AG04449 (cell line): ENCODE data around the gene DSTYK.
"Not testable (repeated sequence)": the region's sequence is repeated elsewhere in the genome, so short reads cannot be mapped to it uniquely, and the experiment has no call there.

Experiments used
- CTCF ChIA-PET: fragments of 350-600 bp; formaldehyde crosslinking; extraction: SDS; loops from one replicate; lab custom pipeline; 2021; ENCODE audit warnings: antibody characterized with exemption; lab: Yijun Ruan, JAX
- POLR2A ChIA-PET: fragments of 400-600, 350-600 bp; formaldehyde crosslinking; extraction: SDS; loops from one replicate; lab custom pipeline; 2020; ENCODE audit warnings: antibody characterized with exemption, inconsistent platforms; lab: Yijun Ruan, JAX
- DNase-seq: peaks from one replicate; pipeline ENCODE4 v3.0.0-alpha.2; 2010; ENCODE audit warnings: low read depth, low spot score
- H3K4me3 ChIP-seq: 2 replicates; pipeline ENCODE4 v1.5.1; 2011; ENCODE audit warnings: low read depth, mild to moderate bottlenecking, control low read depth, low read length
- TF ChIP-seq, protein P1 (sequence below): IDR thresholded peaks from one replicate; pipeline ENCODE4 v1.5.1; 2011; ENCODE audit warnings: mild to moderate bottlenecking, moderate library complexity, low read length, control low read depth, inconsistent platforms; ENCODE audit not compliant: insufficient read depth; ENCODE audit errors: missing control alignments

DSTYK gene

DNA sequence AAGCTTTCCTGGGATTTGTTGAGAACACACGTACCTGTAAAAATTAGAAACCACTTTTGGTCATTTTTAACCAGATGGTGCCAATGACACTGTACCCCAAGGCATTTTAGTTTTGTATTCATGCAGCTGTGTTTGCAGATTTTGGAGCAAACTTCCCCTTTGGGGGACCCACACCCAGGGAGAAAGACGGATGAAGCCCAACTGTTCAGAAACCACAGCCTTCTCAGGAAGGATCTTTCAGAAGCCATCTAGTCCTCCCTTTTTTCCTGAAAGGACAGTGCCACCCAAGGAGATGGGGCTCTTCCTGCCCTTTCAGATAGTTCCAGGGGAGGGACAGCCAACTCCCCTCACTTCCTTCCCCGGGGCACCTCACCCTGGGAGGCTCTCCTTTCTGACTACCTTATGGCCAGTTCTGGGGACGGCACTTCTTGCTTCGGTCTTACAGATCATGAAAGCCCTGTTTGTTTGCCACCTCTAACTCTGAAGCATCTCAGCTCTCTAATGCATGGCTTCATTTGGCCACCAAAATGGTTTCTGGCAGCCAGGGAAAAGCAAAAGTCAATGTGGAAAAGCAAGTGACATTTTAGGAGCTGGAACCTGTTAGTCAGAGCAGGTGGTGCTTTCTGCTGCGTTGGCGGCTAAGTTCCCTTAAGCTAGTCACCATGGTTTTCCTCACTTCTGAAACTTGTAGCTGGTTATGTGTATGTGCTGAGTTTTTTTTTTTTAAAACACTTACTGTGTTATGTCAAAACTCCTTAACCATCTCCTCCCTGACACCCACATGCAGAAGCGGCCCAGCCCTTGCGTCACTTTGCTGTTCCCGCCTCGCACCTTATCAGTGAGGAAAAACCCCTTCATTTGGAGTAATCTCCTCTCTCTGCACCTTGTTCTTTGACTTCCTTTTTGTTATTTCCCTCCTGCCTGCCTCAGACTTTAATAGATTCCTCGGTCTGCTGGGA lies 26.3 kb upstream of the DSTYK start:
- POLR2A ChIA-PET, result no interaction called here
- CTCF ChIA-PET, result interaction anchor here (1.3 to 14.5 kb wide), 3 partner anchors 8 to 286 kb away, joined by 3 to 164 read pairs (median 11); no protein-coding TSS in a partner anchor
- no peak for DNase-seq
- TF ChIP-seq, protein P1, sequence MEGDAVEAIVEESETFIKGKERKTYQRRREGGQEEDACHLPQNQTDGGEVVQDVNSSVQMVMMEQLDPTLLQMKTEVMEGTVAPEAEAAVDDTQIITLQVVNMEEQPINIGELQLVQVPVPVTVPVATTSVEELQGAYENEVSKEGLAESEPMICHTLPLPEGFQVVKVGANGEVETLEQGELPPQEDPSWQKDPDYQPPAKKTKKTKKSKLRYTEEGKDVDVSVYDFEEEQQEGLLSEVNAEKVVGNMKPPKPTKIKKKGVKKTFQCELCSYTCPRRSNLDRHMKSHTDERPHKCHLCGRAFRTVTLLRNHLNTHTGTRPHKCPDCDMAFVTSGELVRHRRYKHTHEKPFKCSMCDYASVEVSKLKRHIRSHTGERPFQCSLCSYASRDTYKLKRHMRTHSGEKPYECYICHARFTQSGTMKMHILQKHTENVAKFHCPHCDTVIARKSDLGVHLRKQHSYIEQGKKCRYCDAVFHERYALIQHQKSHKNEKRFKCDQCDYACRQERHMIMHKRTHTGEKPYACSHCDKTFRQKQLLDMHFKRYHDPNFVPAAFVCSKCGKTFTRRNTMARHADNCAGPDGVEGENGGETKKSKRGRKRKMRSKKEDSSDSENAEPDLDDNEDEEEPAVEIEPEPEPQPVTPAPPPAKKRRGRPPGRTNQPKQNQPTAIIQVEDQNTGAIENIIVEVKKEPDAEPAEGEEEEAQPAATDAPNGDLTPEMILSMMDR, result no peak
- no peak overlapping the region for H3K4me3 ChIP-seq

DNA sequence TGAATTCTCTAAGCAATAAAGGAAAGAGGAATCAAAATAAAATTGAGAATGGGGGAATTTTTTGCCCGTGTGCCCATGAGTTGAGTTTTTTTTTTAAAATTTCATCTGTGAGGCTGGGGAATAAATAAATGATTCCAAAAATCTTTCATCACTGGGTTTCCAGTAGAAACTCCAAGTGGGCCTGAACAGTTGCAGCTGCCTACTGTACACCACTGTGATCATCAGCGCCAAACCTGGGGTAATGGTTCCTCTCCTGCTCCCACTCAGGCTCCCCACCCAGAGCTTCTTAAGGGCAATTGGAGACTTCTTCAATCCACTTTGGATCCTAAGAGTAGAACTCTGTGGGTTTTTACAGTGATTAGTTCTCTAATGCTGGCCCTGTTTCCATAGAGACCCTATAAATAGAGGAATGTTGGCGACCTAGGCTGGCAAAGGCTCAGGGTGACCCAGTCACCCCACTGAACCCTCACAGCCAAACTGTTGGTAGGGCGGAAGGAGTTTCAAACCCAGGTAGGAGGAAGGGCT lies 25.5 kb upstream of the DSTYK start:
- no peak for DNase-seq
- ChIA-PET POLR2A (no interaction called here), CTCF (interaction anchor here (1.3 to 14.5 kb wide), 3 partner anchors 8 to 287 kb away, joined by 3 to 164 read pairs (median 11); no protein-coding TSS in a partner anchor)
- H3K4me3 ChIP-seq, result no peak overlapping the region
- TF ChIP-seq, protein P1, result no peak

DNA sequence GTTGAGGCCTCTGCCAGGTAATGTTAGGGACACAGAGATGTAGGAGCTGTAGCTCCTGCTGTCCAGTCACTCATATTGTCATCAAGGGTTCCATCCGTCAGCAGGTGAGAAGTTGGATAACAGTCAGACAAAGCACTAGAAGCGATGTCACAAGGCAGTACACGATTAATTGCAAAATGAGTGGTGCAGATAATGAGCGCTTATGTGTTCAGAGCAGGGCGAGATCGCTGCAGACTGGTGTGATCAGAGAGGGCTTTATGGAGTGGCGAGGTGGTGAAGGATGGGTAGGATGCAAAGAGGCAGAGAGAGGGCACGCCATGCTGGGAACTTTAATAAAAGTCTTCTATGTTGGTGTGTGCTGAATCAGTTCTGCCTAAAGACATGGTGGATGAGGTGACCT lies 25.0 kb upstream of the DSTYK start:
- H3K4me3 ChIP-seq, result no peak overlapping the region
- CTCF ChIA-PET, result interaction anchor here (0.8 to 14.5 kb wide), 4 partner anchors 11 to 288 kb away, joined by 3 to 164 read pairs (median 3); no protein-coding TSS in a partner anchor
- no peak for DNase-seq
- TF ChIP-seq, protein P1, result no peak
- POLR2A ChIA-PET, result no interaction called here

DNA sequence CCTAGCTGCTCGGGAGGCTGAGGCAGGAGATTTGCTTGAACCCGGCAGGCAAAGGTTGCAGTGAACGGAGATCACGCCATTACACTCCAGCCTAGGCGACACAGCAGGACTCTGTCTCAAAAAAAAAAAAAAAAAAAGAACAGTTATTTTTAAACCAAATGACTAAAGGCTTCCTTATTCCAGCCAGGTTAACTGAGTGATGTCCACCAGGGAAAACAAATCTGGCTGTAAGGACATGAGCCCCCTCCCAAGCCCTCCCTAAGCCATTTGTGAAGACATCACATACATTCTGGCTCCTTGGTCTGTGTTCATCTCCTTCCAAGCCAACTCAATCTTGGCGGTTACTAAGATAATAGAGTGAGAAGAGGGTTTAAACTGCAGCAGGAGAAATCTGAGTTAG lies 24.4 kb upstream of the DSTYK start:
- POLR2A ChIA-PET, result no interaction called here
- CTCF ChIA-PET, result interaction anchor here (0.8 to 14.5 kb wide), 3 partner anchors 11 to 260 kb away, joined by 3 to 164 read pairs (median 3); no protein-coding TSS in a partner anchor

DNA sequence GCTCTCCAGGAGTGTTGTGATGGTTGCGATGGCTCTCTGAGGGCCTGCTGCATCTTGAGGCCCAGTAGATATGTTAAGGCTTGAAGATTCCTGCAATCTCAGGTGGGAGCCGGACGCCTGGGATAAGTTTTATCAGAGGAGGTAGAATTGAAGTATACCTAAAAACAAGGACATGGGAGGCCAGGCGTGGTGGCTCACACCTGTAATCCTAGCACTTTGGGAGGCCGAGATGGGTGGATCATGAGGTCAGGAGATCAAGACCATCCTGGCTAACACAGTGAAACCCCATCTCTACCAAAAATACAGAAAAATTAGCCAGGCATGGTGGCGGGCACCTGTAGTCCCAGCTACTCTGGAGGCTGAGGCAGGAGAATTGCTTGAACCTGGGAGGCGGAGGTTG lies 22.5 kb upstream of the DSTYK start:
- CTCF ChIA-PET, result interaction anchor here (2.0 to 14.5 kb wide), 2 partner anchors 11 to 21 kb away, joined by 4 to 164 read pairs; no protein-coding TSS in a partner anchor
- POLR2A ChIA-PET, H3K4me3 ChIP-seq, DNase-seq: not testable (repeated sequence)

More for the DNA sequence above, 24.4 kb upstream of the DSTYK start:
- no peak for DNase-seq
- no peak overlapping the region for H3K4me3 ChIP-seq
- TF ChIP-seq, protein P1, result no peak

DNA sequence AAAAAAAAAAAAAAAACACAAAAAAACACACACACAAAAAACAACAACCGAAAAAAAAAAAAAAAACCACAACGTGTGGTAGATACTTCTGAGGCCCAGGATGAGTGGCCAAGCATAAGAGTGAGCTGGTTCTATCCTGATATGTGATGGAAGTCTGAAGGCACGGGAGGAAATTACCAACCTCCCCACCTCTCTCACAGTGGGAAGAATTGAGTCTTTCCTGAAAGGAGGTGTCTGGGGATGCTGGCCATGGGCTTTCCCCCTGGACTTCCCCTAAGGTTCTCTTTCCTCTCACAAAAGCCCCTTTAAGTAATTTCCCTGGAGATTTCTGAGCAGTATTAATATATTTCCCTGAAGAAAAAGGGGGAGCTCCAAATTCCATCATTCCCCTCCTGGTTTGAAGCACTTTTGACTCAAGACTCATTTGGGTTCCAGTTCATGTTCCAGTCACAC lies 21.5 kb upstream of the DSTYK start:
- POLR2A ChIA-PET, result no interaction called here

More for the DNA sequence above, 21.5 kb upstream of the DSTYK start:
- H3K4me3 ChIP-seq, result no peak overlapping the region
- DNase-seq, result no peak
- CTCF ChIA-PET, result interaction anchor here (0.7 to 2.0 kb wide), 5 partner anchors 10 to 172 kb away, joined by 3 to 4 read pairs (median 3); no protein-coding TSS in a partner anchor
- TF ChIP-seq, protein P1, result no peak
